ENCODE results near the gene PRRT4.

Gene PRRT4

DNA sequence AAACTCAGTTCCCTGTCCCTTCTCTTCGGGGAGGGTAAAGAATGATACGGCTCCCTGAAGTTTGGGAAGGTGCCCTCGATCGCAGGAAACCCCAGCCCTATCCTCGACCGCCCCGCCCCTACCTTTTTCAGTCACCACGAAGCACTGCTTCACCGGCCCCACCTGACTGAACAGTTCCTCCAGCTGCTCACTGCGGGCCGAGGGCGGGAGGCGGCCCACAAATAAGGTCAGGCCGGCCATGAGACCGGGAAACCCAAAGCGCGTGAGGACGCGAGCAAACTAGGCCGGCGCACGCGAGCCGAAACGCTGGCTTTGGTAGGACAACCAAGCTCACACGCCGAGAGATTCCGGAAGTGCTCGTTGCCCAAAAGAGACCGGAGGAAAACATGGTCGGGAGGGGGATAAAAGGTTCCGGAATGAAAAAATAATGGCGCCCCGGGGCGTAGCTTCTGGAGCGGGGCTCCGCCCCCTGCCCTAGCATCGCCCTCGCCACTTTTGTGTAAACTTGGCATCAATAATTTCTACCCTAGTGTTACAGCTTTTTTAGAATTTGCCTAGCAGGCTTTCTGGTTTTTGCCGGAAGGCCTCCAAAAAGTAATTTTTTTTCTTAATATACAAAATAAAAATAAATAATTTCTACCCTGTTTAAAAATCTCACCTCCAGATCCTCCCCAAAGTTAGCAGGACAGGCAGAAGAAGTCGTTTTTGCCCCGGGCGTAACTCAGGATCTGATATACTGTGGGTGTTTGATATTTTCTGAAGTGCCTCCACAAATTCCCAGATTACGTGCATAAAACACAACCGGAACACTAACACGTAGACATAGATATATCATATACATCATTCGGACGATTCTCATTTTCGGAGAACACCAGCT is 17.7 kb downstream of the PRRT4 start, which contains the start of gene RBM28:
Gene RBM28 (minus strand): TSS at position 355 of the 877 bp plus-strand sequence. CDS start 115 bp downstream, at position 240.
- peak; percentile 83 for DNase-seq (ENCODE audit: low read depth)

DNA sequence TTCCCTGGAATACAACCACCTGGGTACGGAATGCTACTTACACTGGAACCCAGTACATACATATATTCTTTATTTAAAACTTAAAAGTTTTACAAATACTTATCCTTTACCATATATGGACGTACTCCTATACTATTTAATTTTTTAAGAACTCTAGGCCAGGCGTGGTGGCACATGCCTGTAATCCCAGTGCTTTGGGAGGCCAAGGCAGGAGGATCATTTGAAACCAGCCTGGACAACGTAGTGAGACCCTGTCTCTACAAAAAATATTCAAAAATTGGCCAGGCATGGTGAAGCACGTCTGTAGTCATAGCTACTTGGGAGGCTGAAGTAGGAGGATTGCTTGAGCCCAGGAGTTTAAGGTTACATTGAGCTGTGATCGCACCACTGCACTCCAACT is 19.8 kb downstream of the PRRT4 start:
- DNase-seq (ENCODE audit: low read depth): no peak

DNA sequence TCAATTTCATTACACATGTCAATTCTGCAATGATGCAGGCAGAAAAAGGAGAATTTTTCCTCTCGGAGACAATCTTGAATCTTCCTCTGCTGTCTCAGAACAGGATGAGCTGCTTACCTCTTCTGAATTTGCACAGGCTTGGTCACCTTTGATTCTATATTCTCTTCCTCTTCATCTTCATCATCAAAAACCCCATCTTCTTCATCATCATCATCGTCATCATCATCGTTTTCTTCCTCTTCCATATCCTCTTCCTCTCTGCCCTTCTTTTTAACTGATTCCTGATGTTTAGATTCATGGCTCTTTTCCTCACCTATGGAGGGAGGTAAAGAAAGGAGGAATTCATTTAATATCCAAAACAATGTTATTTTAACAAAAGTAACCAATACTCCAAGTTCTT is 25.8 kb downstream of the PRRT4 start:
- DNase-seq (ENCODE audit: low read depth): no peak

DNA sequence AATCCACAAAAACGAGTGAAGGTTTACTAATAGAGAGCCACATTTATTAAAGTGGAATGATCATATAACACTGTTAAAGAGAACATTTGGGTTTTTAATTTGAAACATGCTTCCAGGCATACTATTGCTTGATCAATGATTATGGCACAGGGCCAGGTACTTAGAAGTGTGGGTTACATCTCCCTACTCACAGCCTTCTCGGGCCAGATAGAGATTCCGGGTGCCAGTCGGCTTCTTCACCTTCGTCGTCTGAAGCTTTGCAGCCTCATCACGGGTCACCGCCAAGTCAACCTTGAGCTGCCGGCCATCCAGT is 37.2 kb downstream of the PRRT4 start:
- no peak for DNase-seq (ENCODE audit: low read depth)

DNA sequence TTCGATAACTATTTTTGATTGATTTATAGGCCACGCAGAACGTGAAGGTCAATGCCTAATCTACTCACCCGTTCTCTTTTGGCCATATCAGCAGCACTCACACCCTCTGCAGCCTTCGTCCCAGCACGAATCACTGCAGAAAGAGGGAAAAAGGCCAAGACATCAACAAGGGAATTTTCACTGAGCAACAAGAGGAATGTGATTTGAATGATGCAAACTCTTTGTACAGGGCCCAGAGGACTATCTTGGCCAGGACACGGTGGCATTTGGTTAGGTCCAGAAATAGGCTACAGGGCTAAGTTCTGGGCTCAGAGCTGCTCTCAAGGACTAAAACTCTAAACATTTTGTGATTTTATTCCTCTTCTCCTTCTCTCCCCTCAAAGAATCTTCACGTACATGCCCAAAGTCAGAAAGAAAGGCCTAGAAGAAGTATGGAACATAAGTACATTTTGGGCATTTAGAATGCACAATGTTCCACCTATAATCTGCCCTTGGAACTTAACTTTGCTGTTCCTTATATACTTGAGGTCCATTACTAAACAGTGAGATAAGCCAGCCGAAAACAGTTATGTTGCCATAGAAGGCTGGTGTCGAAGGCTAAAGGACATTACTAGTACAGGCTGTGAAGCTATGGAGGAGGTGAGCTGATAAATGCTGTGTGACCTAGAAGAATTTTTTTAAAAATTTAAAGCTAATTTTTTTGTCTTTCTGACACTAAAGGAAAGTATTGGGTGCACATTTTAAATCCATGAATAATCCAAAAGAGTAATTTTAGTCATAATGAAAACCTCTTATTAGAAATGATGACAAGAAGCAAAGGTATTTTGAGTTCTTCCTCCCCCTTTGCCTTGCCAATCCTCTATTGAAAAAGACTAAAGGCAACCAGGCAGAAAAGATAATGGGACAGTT is 37.8 kb downstream of the PRRT4 start:
- no peak for DNase-seq (ENCODE audit: low read depth)

DNA sequence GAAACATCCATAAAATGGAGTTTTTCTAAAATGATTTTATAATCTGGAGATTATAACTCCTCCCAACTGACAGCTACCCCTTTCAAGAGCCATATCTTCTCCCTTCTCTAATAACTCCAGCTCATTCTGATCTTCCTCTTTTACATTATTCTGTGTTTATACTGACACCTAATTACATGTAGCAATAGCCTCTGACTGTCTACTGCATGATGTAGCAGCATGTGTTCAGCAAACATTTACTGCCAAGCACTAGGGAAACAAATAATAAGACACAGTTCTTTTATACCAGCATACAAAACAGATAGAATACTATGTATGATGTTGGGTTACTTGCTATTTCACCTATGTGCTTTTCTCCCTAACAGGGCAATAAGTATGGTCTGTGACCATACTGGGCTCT is 38.5 kb downstream of the PRRT4 start:
- no peak for DNase-seq (ENCODE audit: low read depth)

DNA sequence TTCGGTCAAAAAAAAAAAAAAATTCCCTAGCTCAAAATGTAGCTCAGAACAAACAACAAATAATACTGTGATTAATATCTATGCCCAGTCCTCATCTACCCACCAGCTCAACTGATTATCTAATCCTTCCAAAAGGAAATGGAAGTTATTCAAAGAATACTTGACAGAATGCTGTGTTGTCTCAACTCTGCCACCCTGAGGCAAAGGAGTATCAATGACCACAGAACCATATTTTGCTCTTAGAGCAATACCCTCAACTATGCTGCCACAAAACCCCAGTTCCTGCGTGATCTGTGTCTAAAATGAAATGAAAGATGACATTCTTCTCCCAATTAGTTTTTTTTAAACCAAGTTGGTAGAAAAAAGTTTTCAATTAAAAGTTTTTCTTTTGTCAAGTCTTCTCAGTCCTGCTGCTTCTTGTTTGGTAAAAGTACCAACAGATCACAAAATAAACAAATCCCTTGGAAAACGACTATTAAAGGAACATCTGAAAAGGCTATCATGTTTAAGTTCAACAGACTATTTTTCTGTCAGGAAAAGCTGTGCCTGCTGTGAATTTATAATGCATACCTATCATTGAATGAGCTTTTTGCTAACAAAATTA is 39.3 kb downstream of the PRRT4 start:
- no peak for DNase-seq (ENCODE audit: low read depth)

GRCh38 chr7:128321044-128321422 is 40.5 kb downstream of the PRRT4 start:
- DNase-seq (ENCODE audit: low read depth): no peak

DNA sequence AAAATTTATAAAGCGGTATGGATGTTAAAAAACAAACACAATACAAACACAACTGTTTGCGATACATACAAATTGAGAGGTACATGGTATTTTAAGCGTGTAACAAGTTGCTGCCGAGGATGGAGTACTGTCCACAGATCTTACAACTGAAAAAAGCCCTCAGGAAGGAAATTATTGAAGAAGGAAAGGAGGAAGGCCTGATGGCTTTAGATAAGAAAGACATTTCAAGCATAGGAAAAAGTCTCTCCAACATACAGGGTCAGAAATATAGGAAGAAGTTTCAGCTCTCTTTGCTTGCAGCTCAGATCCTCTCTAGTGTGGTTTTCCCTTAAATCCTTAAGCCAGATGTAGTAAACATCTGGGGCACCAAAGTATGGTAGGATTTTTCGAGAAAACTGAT is 42.8 kb downstream of the PRRT4 start:
- DNase-seq (ENCODE audit: low read depth): no peak

- no peak for DNase-seq (ENCODE audit: low read depth)
These were observed 50.5 kb downstream of the PRRT4 start for GRCh38 chr7:128311013-128311412.

GRCh38 chr7:128310499-128310898 is 51.0 kb downstream of the PRRT4 start:
- DNase-seq (ENCODE audit: low read depth): no peak

- no peak for DNase-seq (ENCODE audit: low read depth)
These were observed 51.5 kb downstream of the PRRT4 start for GRCh38 chr7:128309976-128310375.

DNA sequence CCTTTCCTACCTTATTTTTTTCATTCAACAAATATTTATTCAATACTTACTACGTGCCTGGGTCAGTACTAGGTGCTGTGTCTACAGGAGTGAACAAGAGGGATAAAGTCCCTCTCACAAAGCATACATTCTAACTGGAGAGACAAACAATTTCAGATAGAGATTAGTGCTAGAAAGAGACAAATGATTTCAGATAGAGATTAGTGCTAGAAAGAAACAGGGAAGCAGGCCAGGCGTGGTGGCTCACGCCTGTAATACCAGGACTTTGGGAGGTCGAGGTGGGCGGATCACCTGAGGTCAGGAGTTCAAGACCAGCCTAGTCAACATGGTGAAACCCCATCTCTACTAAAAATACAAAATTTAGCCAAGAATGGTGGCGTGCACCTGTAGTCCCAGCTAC is 52.4 kb downstream of the PRRT4 start:
- no peak for DNase-seq (ENCODE audit: low read depth)

GRCh38 chr7:128307061-128307460 is 54.4 kb downstream of the PRRT4 start:
- DNase-seq (ENCODE audit: low read depth): no peak

- DNase-seq (ENCODE audit: low read depth): no peak
These were observed 57.3 kb downstream of the PRRT4 start for GRCh38 chr7:128304212-128304611.

DNA sequence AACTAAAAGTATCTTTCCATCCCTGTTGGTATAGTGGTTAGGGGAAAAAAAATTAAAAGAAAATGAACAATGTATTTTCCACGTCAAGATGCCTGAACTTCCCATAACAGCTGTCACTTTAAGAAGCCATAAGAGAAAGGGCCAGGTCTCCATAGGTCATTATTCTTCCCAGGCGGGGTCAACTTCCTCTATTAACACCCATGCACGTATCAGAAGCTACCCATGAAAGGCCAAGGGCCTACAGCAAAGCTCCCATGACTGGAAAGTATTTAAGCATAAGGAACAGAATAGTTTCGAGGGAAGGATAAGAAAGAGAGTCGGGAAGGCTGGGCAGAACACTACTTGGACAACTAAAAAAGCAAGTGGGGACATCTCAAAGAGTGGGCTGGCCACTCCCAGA is 57.8 kb downstream of the PRRT4 start:
- no peak for DNase-seq (ENCODE audit: low read depth)

GRCh38 chr7:128303133-128303532 is 58.4 kb downstream of the PRRT4 start:
- no peak for DNase-seq (ENCODE audit: low read depth)

DNA sequence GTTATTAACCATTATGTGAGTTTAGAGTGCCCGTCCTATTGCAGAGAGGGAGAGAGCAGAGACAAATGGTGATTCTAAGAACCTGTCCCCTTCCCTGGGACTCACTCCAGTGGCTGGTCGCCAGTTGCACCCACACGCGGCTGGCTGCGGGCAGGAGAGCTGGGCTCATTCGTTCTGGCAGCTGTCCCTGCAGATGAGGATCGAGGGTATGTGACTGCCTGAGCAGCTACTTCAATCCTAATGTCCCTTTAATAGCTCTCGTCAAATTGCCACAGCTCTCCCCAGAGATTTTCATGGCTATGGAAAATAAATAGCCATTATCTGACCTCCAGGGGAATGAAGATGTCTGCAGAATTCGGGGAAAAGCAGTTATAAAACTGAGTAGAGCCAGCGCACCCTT is 59.4 kb downstream of the PRRT4 start:
- DNase-seq (ENCODE audit: low read depth): no peak
